AG10803 (cell line): ENCODE measurements around the gene RBM20.
A peak's percentile ranks its signal among the peaks of the same experiment; 100 is the strongest.

Experiments used
- DNase-seq: peaks from one replicate; pipeline ENCODE4 v3.0.0; 2010; ENCODE audit warnings: low read depth
- H3K4me3 ChIP-seq: 2 replicates; pipeline ENCODE4 v1.5.1; 2011; ENCODE audit warnings: mild to moderate bottlenecking, low read length, control low read depth
- TF ChIP-seq, protein P1 (sequence below): conservative IDR thresholded peaks from 2 replicates; pipeline ENCODE4 v1.5.1; 2011; ENCODE audit warnings: mild to moderate bottlenecking, low read length, control low read depth, inconsistent platforms

RBM20 gene

DNA sequence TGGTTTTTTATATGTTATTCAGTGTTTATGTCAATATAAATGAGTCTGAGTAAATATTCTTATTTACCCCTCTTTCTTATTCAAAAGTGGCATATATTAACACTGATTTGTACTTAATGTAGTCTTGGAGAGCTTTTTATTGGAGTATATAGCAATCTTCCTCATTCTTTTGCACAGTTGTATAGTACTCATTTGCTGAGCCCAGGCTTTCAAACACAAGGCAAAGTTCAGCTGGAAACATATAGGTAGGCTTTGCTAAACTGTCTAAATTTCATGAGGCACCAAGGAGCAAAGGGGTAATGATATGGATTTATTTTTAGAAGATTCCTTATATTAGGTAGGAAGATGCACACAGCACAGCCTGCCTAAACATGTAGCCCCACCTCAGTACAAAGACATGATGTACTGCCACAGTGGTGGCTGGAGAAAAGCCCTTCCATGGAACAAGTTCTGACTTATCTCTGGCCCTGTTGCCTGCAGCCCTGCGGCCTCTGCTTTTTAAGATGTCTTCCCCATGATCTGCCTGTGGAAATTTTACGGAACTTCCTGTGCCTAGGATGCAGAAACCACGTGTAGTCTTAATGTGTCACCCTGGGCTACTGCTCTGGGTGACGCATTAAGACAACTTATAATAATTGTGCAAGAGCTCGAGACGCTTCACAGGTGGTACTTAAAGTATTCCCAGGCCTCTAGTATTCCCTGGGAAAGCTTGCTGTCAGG is 218.0 kb downstream of the RBM20 start:
- no peak overlapping the region for H3K4me3 ChIP-seq
- TF ChIP-seq, protein P1, sequence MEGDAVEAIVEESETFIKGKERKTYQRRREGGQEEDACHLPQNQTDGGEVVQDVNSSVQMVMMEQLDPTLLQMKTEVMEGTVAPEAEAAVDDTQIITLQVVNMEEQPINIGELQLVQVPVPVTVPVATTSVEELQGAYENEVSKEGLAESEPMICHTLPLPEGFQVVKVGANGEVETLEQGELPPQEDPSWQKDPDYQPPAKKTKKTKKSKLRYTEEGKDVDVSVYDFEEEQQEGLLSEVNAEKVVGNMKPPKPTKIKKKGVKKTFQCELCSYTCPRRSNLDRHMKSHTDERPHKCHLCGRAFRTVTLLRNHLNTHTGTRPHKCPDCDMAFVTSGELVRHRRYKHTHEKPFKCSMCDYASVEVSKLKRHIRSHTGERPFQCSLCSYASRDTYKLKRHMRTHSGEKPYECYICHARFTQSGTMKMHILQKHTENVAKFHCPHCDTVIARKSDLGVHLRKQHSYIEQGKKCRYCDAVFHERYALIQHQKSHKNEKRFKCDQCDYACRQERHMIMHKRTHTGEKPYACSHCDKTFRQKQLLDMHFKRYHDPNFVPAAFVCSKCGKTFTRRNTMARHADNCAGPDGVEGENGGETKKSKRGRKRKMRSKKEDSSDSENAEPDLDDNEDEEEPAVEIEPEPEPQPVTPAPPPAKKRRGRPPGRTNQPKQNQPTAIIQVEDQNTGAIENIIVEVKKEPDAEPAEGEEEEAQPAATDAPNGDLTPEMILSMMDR, result no peak
- DNase-seq, result peak; percentile 61

DNA sequence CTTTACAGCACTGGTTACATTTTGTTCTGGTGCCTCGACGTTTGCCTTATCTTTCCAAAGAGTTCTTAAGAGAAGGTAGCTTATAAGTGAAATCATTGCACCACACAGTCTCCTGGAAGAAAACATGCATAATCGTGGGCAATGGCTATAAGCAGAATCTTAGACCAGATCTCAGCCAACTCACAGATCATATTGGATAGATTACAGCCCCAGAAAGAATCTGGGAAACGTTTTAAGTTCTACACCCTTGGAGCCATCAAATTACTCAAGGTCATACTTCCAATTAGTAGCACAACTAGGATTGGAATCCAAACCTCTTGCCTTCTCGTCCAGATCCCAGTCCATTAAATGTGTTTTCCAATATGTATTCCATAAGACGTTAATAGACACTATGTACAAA is 218.8 kb downstream of the RBM20 start:
- peak; percentile 61 for DNase-seq
- TF ChIP-seq, protein P1, result no peak
- H3K4me3 ChIP-seq, result no peak overlapping the region

DNA sequence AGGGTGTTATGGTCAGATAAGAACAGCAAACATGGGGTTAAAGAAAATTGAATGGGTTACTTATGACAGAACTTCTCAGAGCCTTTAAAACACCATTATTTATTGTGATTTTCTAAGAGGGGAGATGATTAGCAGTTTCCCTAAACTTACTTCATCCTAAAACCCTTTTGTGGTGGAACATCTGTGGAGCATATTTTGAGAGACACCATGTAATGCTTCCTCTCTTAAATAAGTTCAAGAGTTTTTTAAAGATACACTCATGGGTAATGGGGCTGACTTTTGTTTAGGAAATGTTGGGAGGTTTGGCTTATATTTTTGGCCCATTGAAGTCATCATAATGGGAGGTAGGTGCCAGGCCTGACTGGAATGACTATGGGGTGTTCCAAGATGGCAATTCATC is 219.2 kb downstream of the RBM20 start:
- peak; percentile 84 for DNase-seq
- H3K4me3 ChIP-seq, result no peak overlapping the region
- TF ChIP-seq, protein P1, result no peak

DNA sequence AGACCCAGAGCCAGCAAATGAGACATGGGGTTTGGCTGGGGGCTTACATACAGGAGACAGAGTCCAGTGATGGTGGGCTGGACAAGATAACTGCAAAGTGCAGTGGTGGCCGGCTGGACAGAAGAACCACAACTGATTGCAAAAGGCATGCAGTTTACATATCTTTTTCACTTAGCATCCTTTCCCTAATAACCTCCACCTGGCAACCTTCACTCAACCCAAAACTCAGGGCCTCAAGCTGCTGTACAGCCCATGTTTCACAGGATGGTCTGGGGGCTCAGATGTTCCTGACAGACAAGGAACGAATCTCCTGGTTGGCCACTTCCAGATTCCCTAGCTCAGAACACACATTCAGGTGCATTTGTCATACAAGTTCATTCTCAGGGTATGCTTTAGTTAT is 219.8 kb downstream of the RBM20 start:
- H3K4me3 ChIP-seq, result no peak overlapping the region
- TF ChIP-seq, protein P1, result no peak
- no peak for DNase-seq

DNA sequence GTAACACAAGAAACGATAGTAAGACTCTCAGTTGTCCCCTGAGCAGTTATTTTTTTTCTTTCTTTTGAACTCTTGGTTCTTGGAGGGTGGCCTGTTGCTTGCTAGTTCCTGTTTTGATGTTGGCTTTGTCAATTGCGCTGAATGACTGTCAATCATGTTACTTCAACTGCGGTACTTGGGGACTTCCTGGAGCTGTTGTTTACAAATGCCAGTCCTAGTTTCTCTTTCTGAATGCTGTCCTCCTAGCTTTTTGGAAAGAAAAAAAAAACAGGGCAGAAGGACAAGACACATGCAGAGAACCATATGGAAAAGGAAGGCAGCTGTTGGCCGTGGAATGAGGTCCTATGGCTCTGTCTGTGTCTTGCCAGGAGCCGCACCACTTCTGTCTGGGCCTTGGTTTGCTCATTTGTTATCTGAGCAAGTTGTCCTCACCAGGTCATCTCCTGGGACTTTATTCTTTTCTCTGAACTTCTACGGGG is 220.6 kb downstream of the RBM20 start:
- no peak for DNase-seq
- H3K4me3 ChIP-seq, result no peak overlapping the region
- TF ChIP-seq, protein P1, result no peak

DNA sequence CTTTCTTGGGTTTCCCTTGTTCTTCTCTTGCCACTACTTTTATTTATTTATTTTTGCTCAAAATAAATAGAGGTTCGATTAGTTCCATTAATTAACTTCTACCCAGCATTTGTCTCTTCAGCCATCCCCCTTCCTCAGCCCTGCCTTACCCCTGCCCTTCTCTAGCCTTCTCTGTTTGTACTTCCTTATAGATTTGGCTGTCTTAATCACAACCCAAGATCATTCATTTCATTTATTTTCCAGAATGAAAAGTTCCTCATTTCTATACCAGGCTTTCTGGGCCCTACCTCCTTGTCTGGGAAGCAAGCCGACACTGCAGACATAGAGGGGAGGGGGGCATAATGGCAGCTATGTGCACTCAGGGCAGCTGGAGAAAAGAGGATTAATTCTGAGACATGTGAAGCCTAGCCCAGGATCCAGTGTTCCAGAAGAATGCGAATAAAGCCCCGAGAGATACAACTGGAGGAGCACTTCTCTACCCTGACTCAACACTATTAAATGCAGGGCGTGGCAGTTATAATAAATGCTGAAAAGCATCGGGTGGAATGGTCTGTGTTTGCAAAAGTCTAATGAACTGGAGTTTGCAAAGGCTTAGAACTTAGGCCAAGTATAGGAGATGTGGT is 221.2 kb downstream of the RBM20 start:
- H3K4me3 ChIP-seq, result no peak overlapping the region
- peak; percentile 78 for DNase-seq
- TF ChIP-seq, protein P1, result no peak
